Measurements from ENCODE around the gene ACKR3.
A peak's percentile ranks its signal among the peaks of the same experiment; 100 is the strongest.

The ACKR3 gene

GRCh38 chr2:236631856-236632291 is 62.2 kb downstream of the ACKR3 start:
- peak; percentile 18 for DNase-seq

All from left hindlimb (tissue), 1 donor.